ENCODE measurements around the gene GOLM1. TPM values are rescaled to one million over a fixed set of nuclear protein-coding genes. Genes with fewer than 3 reads are reported as not detected.

The GOLM1 gene
- total and polyA plus RNA-seq, 2 of the 13 experiments (the other 11 are each of a cell fraction or from before 2014, with no cell fraction given): 0.20 to 0.30 TPM

- TF ChIP-seq DPF2 (CRISPR knock-in tag; IDR thresholded peaks at IDR 0.05; ENCODE audit: borderline replicate concordance, low read depth): no peak
- no peak for TF ChIP-seq CREB1 (IDR thresholded peaks at IDR 0.05)
- no peak for TF ChIP-seq CREB1 (CRISPR knock-in tag; IDR thresholded peaks at IDR 0.05)
- no peak for TF ChIP-seq ZNF646 (CRISPR knock-in tag; IDR thresholded peaks at IDR 0.05)
- TF ChIP-seq SYNCRIP (IDR thresholded peaks at IDR 0.05; ENCODE audit: insufficient read depth, low read depth, low read length): no peak
- TF ChIP-seq NONO (IDR thresholded peaks at IDR 0.05): no peak
- no peak for TF ChIP-seq NONO (CRISPR knock-in tag; conservative IDR thresholded peaks at IDR 0.05)
- TF ChIP-seq BHLHE40 (IDR thresholded peaks at IDR 0.05; ENCODE audit: low read length): no peak
- no peak for TF ChIP-seq KDM4B (CRISPR knock-in tag; IDR thresholded peaks at IDR 0.05)
- no peak for TF ChIP-seq ZSCAN30 (CRISPR knock-in tag; IDR thresholded peaks at IDR 0.05)
- TF ChIP-seq ZNF879 (CRISPR knock-in tag; IDR thresholded peaks at IDR 0.05): no peak
- no peak for TF ChIP-seq CBX5 (CRISPR knock-in tag; IDR thresholded peaks at IDR 0.05; ENCODE audit: borderline replicate concordance)
- no peak for TF ChIP-seq SRSF1 (optimal IDR thresholded peaks at IDR 0.05; ENCODE audit: low read depth, low read length)
- no peak for TF ChIP-seq ZNF24 (IDR thresholded peaks at IDR 0.05)
- TF ChIP-seq, protein P1, sequence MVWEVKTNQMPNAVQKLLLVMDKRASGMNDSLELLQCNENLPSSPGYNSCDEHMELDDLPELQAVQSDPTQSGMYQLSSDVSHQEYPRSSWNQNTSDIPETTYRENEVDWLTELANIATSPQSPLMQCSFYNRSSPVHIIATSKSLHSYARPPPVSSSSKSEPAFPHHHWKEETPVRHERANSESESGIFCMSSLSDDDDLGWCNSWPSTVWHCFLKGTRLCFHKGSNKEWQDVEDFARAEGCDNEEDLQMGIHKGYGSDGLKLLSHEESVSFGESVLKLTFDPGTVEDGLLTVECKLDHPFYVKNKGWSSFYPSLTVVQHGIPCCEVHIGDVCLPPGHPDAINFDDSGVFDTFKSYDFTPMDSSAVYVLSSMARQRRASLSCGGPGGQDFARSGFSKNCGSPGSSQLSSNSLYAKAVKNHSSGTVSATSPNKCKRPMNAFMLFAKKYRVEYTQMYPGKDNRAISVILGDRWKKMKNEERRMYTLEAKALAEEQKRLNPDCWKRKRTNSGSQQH (CRISPR knock-in tag; IDR thresholded peaks at IDR 0.05; ENCODE audit: low read depth): no peak
- no peak for TF ChIP-seq ZNF30 (CRISPR knock-in tag; IDR thresholded peaks at IDR 0.05)
- no peak for TF ChIP-seq HDAC1 (CRISPR knock-in tag; IDR thresholded peaks at IDR 0.05)
- TF ChIP-seq ZNF382 (CRISPR knock-in tag; IDR thresholded peaks at IDR 0.05; ENCODE audit: borderline replicate concordance): no peak
- TF ChIP-seq TSC22D2 (CRISPR knock-in tag; IDR thresholded peaks at IDR 0.05; ENCODE audit: borderline replicate concordance): no peak
- TF ChIP-seq NFYC (CRISPR knock-in tag; IDR thresholded peaks at IDR 0.05): no peak
- TF ChIP-seq HNRNPK (IDR thresholded peaks at IDR 0.05; ENCODE audit: low read depth, low read length, poor library complexity, severe bottlenecking): no peak
- Histone ChIP-seq H3K4me1 (ENCODE audit: insufficient read depth, low read length) (no peaks in the 10 kb centered on the region), H3K9ac (ENCODE audit: insufficient read depth, low read depth, low read length) (no peak overlapping the region), H3K4me2 (ENCODE audit: low read depth, low read length) (no peak overlapping the region), H3K36me3 (replicated peaks in 1 of 2; ENCODE audit: control insufficient read depth in 1 of 2, insufficient read depth in 2 of 2, low read length in 2 of 2) (peaks cover 7 to 62% of the 10 kb centered on the region in 2 experiments), H2AFZ (ENCODE audit: low read length) (no peak overlapping the region), H3K4me3 (replicated peaks in 1 of 3; ENCODE audit: insufficient read depth in 1 of 3, low read depth in 2 of 3, low read length in 3 of 3) (no peak overlapping the region), H3K79me2 (ENCODE audit: insufficient read depth, low read length) (no peaks in the 10 kb centered on the region), H3K27ac (ENCODE audit: extremely low read length, insufficient read depth, low read length) (no peak overlapping the region), H4K20me1 (ENCODE audit: insufficient read depth, low read length) (no peaks in the 10 kb centered on the region), H3K27me3 (ENCODE audit: control insufficient read depth in 1 of 2, insufficient read depth in 2 of 2, low read length in 2 of 2) (no peaks in the 10 kb centered on the region), H3K9me3 (ENCODE audit: low read length) (peaks cover 22% of the 10 kb centered on the region)
- in situ Hi-C loops (cut with HindIII; ENCODE audit: extremely low pct_ligation_motif_present, low pct_unique_long_range_greater_than_20kb) (no loop called here), intact Hi-C loops (cut with micrococcal nuclease; ENCODE audit: unreplicated experiment) (no loop called here)
- CTCF ChIA-PET (ENCODE audit: low intra/inter-chr PET ratio, low total read pairs): no interaction called here
- POLR2A ChIA-PET: no interaction called here
- 78% methylated on average over 2 of the region's 2 CpGs for WGBS (ENCODE audit: low lambda C conversion rate)
- no TSS peak for BruUV-seq (replicated peaks)
- no peak for DNase-seq (ENCODE audit: low spot score)
- no peak for ATAC-seq
- no peak for FAIRE-seq
Observed at GRCh38 chr9:86009133-86009532, 90.2 kb downstream of the GOLM1 start.
